Hepatocyte (in vitro differentiated cells): ENCODE results near the gene ZBTB20.

Experiments
- EZH2 ChIP-seq: fragments of 200-600 bp; sonication (generic); IDR thresholded peaks from 2 replicates; pipeline ENCODE4 v1.6.1; 2016; ENCODE audit warnings: antibody characterized with exemption, mild to moderate bottlenecking, borderline replicate concordance
- EZH2phosphoT487 ChIP-seq: fragments of 200-600 bp; sonication (generic); IDR thresholded peaks from one replicate; pipeline ENCODE4 v1.6.1; 2018; ENCODE audit warnings: antibody characterized with exemption, mild to moderate bottlenecking, low read depth, moderate library complexity; ENCODE audit not compliant: unreplicated experiment, severe bottlenecking
- TF ChIP-seq, protein P1 (sequence below): fragments of 200-600 bp; sonication (generic); IDR thresholded peaks from 2 replicates; pipeline ENCODE4 v1.5.1; 2016; ENCODE audit warnings: antibody characterized with exemption, mild to moderate bottlenecking; ENCODE audit not compliant: poor library complexity

DNA sequence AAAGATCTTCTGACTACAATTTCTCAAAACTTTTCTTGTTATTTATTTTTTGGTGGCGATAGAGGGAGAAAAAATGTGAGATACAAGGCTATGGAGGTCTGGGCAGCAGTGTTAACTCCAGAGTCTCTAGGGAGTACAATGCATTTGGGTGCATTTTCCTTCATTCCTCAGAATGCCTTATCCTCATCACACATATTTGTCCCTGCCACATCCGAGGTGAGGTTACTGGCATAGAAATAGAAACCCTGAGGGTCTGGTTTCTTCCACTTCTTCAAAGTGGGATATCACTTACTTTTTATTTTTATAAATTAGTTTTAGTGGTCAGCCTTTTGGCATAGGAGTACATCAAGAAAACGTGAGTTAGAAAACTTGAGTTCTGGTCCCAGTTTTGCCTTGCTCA is 702.9 kb downstream of the ZBTB20 start:
- TF ChIP-seq, protein P1, sequence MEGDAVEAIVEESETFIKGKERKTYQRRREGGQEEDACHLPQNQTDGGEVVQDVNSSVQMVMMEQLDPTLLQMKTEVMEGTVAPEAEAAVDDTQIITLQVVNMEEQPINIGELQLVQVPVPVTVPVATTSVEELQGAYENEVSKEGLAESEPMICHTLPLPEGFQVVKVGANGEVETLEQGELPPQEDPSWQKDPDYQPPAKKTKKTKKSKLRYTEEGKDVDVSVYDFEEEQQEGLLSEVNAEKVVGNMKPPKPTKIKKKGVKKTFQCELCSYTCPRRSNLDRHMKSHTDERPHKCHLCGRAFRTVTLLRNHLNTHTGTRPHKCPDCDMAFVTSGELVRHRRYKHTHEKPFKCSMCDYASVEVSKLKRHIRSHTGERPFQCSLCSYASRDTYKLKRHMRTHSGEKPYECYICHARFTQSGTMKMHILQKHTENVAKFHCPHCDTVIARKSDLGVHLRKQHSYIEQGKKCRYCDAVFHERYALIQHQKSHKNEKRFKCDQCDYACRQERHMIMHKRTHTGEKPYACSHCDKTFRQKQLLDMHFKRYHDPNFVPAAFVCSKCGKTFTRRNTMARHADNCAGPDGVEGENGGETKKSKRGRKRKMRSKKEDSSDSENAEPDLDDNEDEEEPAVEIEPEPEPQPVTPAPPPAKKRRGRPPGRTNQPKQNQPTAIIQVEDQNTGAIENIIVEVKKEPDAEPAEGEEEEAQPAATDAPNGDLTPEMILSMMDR: no peak
- TF ChIP-seq EZH2phosphoT487 (no peak), EZH2 (no peak)
